GM12878 (cell line): Measurements from ENCODE around the gene SRGAP2. TPM values are rescaled to one million over a fixed set of nuclear protein-coding genes. Genes with fewer than 3 reads are reported as not detected.
"Not testable (repeated sequence)": the region's sequence is repeated elsewhere in the genome, so short reads cannot be mapped to it uniquely, and the experiment has no call there.

Source experiments
- ATAC-seq: fragments of 200-7000 bp; cut with Tn5 transposase; 3 replicates; pipeline ENCODE4 v1.9.1; 2020; ENCODE audit warnings: mild to moderate bottlenecking, moderate library complexity
- BruUV-seq: library from RNA; stranded (reverse); fragments of 400-500 nt; replicated peaks from 2 replicates; lab custom pipeline; 2021; lab: Mats Ljungman, UMichigan
- CTCF ChIA-PET: fragments of 300-600 bp; sonication (Branson Sonifier 250); formaldehyde crosslinking; extraction: SDS; loops from one replicate; lab custom pipeline; 2021; ENCODE audit warnings: inconsistent platforms; lab: Yijun Ruan, JAX
- POLR2A ChIA-PET: fragments of 350-600 bp; formaldehyde crosslinking; extraction: SDS; loops from one replicate; lab custom pipeline; 2021; ENCODE audit warnings: inconsistent platforms; lab: Charles Lee
- RAD21 ChIA-PET: fragments of 300-600 bp; sonication (Branson Sonifier 250); formaldehyde crosslinking; loops from one replicate; lab custom pipeline; 2023; ENCODE audit warnings: antibody characterized with exemption; ENCODE audit not compliant: unreplicated experiment; lab: Charles Lee
- SMC1A ChIA-PET: fragments of 300-600 bp; sonication (Branson Sonifier 250); formaldehyde crosslinking; loops from one replicate; lab custom pipeline; 2023; ENCODE audit not compliant: unreplicated experiment, uncharacterized antibody; lab: Charles Lee
- DNase-seq: peaks from one replicate; pipeline ENCODE4 v3.0.0-alpha.2; 2011; ENCODE audit warnings: low read depth, low spot score
- FAIRE-seq: peaks from 3 replicates; lab custom pipeline; 2011; peaks lifted over from hg19 to GRCh38; lab: Jason Lieb, UNC
- H2AFZ ChIP-seq: 2 replicates; pipeline ENCODE4 v1.6.0; 2011; ENCODE audit warnings: low read depth, low read length, control low read depth; ENCODE audit not compliant: control insufficient read depth
- H3K27ac ChIP-seq: 2 replicates; pipeline ENCODE4 v1.5.1; 2011; ENCODE audit warnings: control low read depth; ENCODE audit not compliant: control insufficient read depth, insufficient read depth
- H3K27me3 ChIP-seq, 2 experiments: replicated peaks in 1 of 2; 2 replicates each; pipeline versions ENCODE4 v1.6.0 to v1.6.1; 2011; ENCODE audit warnings: low read length in 1 of 2; ENCODE audit not compliant: control insufficient read depth in 2 of 2, insufficient read depth in 2 of 2
- H3K36me3 ChIP-seq, 2 experiments: 2 replicates each; pipeline ENCODE4 v1.5.1; 2011; ENCODE audit warnings: low read length in 1 of 2; ENCODE audit not compliant: control insufficient read depth in 2 of 2, insufficient read depth in 2 of 2
- H3K4me1 ChIP-seq: 2 replicates; pipeline ENCODE4 v1.6.1; 2011; ENCODE audit warnings: mild to moderate bottlenecking, low read length, moderate library complexity, mixed read lengths; ENCODE audit not compliant: control insufficient read depth, insufficient read depth
- H3K4me2 ChIP-seq: 2 replicates; pipeline ENCODE4 v1.6.0; 2011; ENCODE audit warnings: control low read depth; ENCODE audit not compliant: control insufficient read depth, insufficient read depth
- H3K4me3 ChIP-seq: fragments of 200-600 bp; sonication (generic); 2 replicates; pipeline ENCODE4 v1.5.1; 2016
- H3K79me2 ChIP-seq: 2 replicates; pipeline ENCODE4 v1.6.0; 2011; ENCODE audit warnings: low read length; ENCODE audit not compliant: control insufficient read depth, insufficient read depth
- H3K9ac ChIP-seq: 2 replicates; pipeline ENCODE4 v1.8.0; 2011; ENCODE audit warnings: low read length, control low read depth, mixed read lengths; ENCODE audit not compliant: control insufficient read depth, insufficient read depth
- H3K9me3 ChIP-seq: replicated peaks from 3 replicates; pipeline ENCODE4 v1.5.1; 2011; ENCODE audit warnings: mild to moderate bottlenecking, low read length; ENCODE audit not compliant: control insufficient read depth, insufficient read depth
- H4K20me1 ChIP-seq: 2 replicates; pipeline ENCODE4 v1.6.0; 2011; ENCODE audit not compliant: control insufficient read depth, insufficient read depth
- WGBS: methylation state at CpG from one replicate; pipeline ENCODE4 v1.1.6; 2016; ENCODE audit warnings: low lambda C conversion rate; ENCODE audit not compliant: insufficient replicate concordance, insufficient coverage; ENCODE audit errors: missing lambda C conversion rate; 5-methylcytosine and 5-hydroxymethylcytosine counted together
- in situ Hi-C: fragments of 300-500 bp; cut with MboI; formaldehyde crosslinking; loops from 9 replicates; pipeline ENCODE4 v1.14.3; 2018; ENCODE audit warnings: mixed read lengths
- intact Hi-C: fragments of 100-400 bp; cut with micrococcal nuclease; formaldehyde crosslinking; loops from one replicate; pipeline ENCODE4 v1.14.2; 2022; ENCODE audit not compliant: unreplicated experiment
- polyA plus RNA-seq, 11 experiments: library from polyadenylated mRNA; depleted of rRNA in 4 of 11; unstranded in 6 of 11; stranded (reverse) in 5 of 11; fragments of >200 nt; fragmentation: Nextera tagmentation in 4 of 11; fragmentation: Illumina TruSeq in 1 of 11; extraction: Ambion mirVana in 4 of 11; extraction: Trizol in 1 of 11; gene quantifications; 1 replicate in 1 of 11; 2 replicates in 10 of 11; pipeline versions ENCODE4 v1.2.1 to v1.2.3, GENCODE V29; 2011 to 2016; ENCODE audit warnings: inconsistent platforms in 2 of 11, missing spikeins in 2 of 11, low read depth in 1 of 11
- total RNA-seq, 4 experiments: library from RNA; depleted of rRNA in 3 of 4; stranded (reverse); fragments of >200 nt in 3 of 4; fragmentation: Illumina TruSeq in 1 of 4; extraction: Trizol in 1 of 4; gene quantifications; 2 replicates each; pipeline versions ENCODE4 v1.2.1 to v1.2.3, GENCODE V29; 2013 to 2021

SRGAP2 gene
- total and polyA plus RNA-seq, 10 of the 15 experiments (the other 5 are each of a cell fraction or from before 2014, with no cell fraction given) = 1.2 to 15.0 (median 7.6) TPM

GRCh38 chr1:206231989-206232388 is 28.6 kb downstream of the SRGAP2 start:
- RAD21 ChIA-PET, H3K27me3 ChIP-seq, POLR2A ChIA-PET, H3K36me3 ChIP-seq, H3K79me2 ChIP-seq, H3K9ac ChIP-seq, DNase-seq, H3K9me3 ChIP-seq, H3K4me3 ChIP-seq, H3K4me1 ChIP-seq, SMC1A ChIA-PET, CTCF ChIA-PET, ATAC-seq, intact Hi-C loops, H2AFZ ChIP-seq, BruUV-seq, H3K27ac ChIP-seq, in situ Hi-C loops, FAIRE-seq, H4K20me1 ChIP-seq, H3K4me2 ChIP-seq: not testable (repeated sequence)
- WGBS = 95% methylated on average over 8 of the region's 9 CpGs

GRCh38 chr1:206232970-206233645 is 29.8 kb downstream of the SRGAP2 start:
- H3K27me3 ChIP-seq, H3K4me1 ChIP-seq, in situ Hi-C loops, RAD21 ChIA-PET, H2AFZ ChIP-seq, H3K9ac ChIP-seq, SMC1A ChIA-PET, H3K36me3 ChIP-seq, POLR2A ChIA-PET, H3K4me3 ChIP-seq, BruUV-seq, FAIRE-seq, DNase-seq, H3K4me2 ChIP-seq, H4K20me1 ChIP-seq, H3K27ac ChIP-seq, CTCF ChIA-PET, H3K9me3 ChIP-seq, H3K79me2 ChIP-seq, intact Hi-C loops: not testable (repeated sequence)
- 67% methylated on average over 1 of the region's 5 CpGs for WGBS
- peak; percentile 95 for ATAC-seq

GRCh38 chr1:206234189-206234916 is 31.0 kb downstream of the SRGAP2 start:
- H2AFZ ChIP-seq, H3K4me3 ChIP-seq, H3K4me1 ChIP-seq, intact Hi-C loops, H3K9me3 ChIP-seq, CTCF ChIA-PET, H3K36me3 ChIP-seq, H3K27ac ChIP-seq, SMC1A ChIA-PET, H3K79me2 ChIP-seq, H3K4me2 ChIP-seq, DNase-seq, H3K9ac ChIP-seq, FAIRE-seq, H4K20me1 ChIP-seq, BruUV-seq, POLR2A ChIA-PET, H3K27me3 ChIP-seq, ATAC-seq, RAD21 ChIA-PET, in situ Hi-C loops: not testable (repeated sequence)
- WGBS = 30% methylated on average over 2 of the region's 3 CpGs

- SMC1A ChIA-PET, H4K20me1 ChIP-seq, H3K36me3 ChIP-seq, H3K4me1 ChIP-seq, H3K4me3 ChIP-seq, POLR2A ChIA-PET, H3K79me2 ChIP-seq, H3K4me2 ChIP-seq, intact Hi-C loops, RAD21 ChIA-PET, BruUV-seq, in situ Hi-C loops, DNase-seq, H2AFZ ChIP-seq, ATAC-seq, H3K27me3 ChIP-seq, H3K27ac ChIP-seq, CTCF ChIA-PET, H3K9me3 ChIP-seq, FAIRE-seq, H3K9ac ChIP-seq: not testable (repeated sequence)
- WGBS = no CpG with 5 or more reads among the region's 2 CpGs
These were observed 31.8 kb downstream of the SRGAP2 start for GRCh38 chr1:206235190-206235589.
